ENCODE measurements around the gene SEC22C. TPM values are rescaled to one million over a fixed set of nuclear protein-coding genes. Genes with fewer than 3 reads are reported as not detected.

The SEC22C gene
- total RNA-seq, 1 donor from 2014 or later = 31.5 TPM

GRCh38 chr3:42519568-42519962 is 62.2 kb downstream of the SEC22C start:
- no peak for DNase-seq (ENCODE audit: low spot score)
- intact Hi-C loops (cut with DNase I) = no loop called here

GRCh38 chr3:42518800-42519567 is 62.8 kb downstream of the SEC22C start:
- no peak for DNase-seq (ENCODE audit: low spot score)
- intact Hi-C loops (cut with DNase I) = no loop called here

DNA sequence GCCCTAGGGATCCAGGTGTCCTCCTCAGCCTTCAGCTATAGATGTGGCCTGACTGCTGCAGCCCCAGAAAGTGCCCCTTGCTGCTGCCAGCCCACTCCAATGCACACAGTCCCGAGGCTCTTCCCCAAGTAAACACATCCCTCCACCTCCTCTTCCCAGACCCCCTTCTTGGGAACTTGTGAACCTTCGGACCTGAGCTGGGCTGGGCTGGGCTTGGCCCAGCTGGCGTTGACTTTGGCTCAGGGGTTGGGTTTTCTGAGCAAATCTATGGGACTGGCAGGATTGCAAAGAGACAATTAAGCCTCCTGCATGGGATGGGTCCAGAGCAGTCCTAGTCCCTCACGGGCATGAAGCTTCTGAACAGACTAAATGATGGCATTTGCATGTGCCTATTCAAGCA is 64.7 kb downstream of the SEC22C start:
- intact Hi-C loops (cut with DNase I) = no loop called here
- no peak for DNase-seq (ENCODE audit: low spot score)

DNA sequence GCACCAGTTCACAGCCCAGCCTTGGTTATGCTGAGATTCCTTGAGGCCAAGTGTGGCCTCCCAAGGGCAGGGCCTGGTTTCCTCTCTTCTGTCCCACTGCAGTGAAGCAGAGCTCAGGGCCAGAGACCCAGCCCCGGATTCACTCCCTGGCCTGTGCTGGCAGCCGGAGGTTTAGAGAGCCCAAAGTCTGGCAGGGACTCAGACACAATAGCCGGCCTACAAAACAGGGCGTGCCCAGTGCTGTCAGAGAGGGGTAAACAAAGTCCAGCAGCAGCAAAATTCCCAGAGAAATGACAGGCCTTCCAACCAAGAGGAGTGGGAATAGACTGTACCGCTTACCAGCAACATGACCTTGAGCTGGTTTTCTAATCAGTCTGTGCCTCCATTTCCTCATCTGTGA is 65.3 kb downstream of the SEC22C start:
- no peak for DNase-seq (ENCODE audit: low spot score)
- intact Hi-C loops (cut with DNase I) = no loop called here

DNA sequence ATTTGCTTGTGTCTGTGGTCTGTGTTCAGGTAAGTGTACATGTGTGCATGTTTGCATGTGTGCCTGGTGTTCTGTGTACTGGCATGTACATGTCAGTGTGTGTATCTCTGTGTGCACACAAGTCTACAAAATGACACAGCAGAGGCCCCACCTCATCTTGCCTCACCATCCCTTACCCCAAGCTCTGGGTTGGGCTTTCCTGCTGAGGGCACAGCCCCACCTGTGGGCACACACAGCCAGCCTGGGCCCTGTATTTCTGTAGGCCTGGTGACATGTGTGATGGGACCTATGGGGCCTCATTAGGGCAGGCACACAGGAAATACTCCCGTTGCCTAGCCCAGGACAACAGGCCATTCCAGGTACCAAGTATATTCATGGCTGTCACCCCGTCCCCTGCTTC is 65.8 kb downstream of the SEC22C start:
- intact Hi-C loops (cut with DNase I) = no loop called here
- no peak for DNase-seq (ENCODE audit: low spot score)

DNA sequence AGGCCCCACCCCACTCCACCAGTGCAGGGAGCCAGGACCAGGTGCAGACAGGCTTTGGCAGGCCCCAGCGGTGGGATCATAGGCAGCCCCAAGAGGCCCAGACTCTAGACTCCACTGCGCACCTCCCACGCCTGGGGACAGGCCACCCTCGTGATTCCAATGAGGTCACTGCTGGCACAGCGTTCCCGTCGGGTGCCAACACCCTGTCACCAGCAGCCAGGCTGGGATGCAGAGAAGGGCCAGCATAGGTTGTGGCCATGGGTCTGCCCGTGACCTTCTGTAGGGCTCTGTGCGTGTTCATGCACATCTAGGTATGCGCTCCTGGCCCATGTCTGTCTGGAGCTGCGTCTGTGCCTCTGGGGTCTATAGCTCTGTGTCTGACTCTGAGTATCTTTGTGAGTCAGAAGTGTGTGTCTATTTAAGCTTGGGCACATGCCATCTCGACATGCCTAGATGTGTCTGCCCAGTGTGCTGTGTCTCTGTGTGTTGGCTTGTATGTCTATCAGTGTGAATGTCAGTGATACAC is 66.3 kb downstream of the SEC22C start:
- DNase-seq (ENCODE audit: low spot score) = peak; percentile 89
- intact Hi-C loops (cut with DNase I) = no loop called here

DNA sequence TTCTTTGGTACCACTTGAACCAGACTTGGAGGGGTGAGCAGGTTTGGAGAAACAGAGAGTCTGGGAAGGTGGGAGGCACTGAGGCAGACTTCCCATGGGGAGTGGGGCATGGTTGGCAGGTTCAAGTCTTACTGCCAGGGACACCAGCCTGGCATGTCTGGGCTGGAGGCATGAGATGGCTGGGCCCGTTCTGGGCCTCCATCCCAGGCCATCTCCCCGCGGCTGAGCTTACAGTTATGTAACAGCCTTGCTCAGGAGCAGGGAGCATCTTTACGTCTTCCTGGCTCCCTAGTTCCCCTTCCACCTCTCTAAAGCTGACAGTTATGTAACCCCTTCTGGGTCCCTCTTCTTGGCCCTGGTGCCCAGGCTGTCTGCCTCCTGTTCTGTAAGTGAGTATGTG is 66.9 kb downstream of the SEC22C start:
- intact Hi-C loops (cut with DNase I) = no loop called here
- no peak for DNase-seq (ENCODE audit: low spot score)

GRCh38 chr3:42513521-42513920 is 68.2 kb downstream of the SEC22C start:
- DNase-seq (ENCODE audit: low spot score) = no peak
- intact Hi-C loops (cut with DNase I) = no loop called here

GRCh38 chr3:42513121-42513520 is 68.6 kb downstream of the SEC22C start:
- intact Hi-C loops (cut with DNase I) = no loop called here
- no peak for DNase-seq (ENCODE audit: low spot score)

- intact Hi-C loops (cut with DNase I) = no loop called here
- DNase-seq (ENCODE audit: low spot score) = no peak
Measured at GRCh38 chr3:42511736-42512135, 70.0 kb downstream of the SEC22C start.

- intact Hi-C loops (cut with DNase I) = no loop called here
Measured at GRCh38 chr3:42511201-42511600, 70.6 kb downstream of the SEC22C start.

DNA sequence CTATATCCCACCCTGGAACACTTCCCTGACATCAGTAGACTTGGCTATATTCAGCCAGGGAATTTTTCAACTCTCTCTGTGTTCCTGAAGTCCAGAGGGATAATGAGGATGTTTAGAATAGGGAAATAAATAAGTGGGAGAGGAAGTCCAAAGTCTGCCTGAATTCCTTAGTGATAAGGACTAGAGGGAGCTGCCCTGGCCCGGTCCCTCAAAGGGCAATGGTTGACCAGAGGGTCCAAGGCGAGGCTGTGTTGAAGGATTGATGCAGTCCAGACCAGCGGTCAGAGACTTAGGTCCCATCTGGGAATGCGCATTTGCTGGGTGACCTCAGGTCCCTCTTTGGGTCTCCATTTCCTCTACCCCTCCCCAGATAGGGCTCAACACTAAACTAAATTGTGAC is 71.4 kb downstream of the SEC22C start:
- intact Hi-C loops (cut with DNase I) = no loop called here
- no peak for DNase-seq (ENCODE audit: low spot score)

More at GRCh38 chr3:42511201-42511600, 70.6 kb downstream of the SEC22C start:
- DNase-seq (ENCODE audit: low spot score) = no peak

DNA sequence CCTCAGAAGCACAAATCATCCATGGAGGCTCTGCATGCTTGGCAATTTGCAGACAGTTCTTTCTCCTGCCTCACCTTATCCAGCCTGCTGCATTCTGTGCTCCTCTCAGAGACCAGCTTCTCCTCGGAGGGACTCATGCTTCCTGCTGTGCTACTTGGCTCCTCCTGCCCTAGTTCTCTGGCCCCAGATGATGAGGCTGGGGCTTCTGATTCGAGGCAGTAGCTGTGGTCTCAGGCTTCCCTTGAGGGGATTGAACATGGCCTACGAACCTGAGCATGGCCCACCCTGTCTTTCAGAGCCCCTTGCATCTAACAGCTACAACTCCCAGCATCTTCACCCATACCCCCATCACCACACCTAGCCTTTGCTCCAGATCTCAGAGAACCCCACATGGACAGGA is 72.7 kb downstream of the SEC22C start:
- DNase-seq (ENCODE audit: low spot score) = peak; percentile 67
- intact Hi-C loops (cut with DNase I) = no loop called here

DNA sequence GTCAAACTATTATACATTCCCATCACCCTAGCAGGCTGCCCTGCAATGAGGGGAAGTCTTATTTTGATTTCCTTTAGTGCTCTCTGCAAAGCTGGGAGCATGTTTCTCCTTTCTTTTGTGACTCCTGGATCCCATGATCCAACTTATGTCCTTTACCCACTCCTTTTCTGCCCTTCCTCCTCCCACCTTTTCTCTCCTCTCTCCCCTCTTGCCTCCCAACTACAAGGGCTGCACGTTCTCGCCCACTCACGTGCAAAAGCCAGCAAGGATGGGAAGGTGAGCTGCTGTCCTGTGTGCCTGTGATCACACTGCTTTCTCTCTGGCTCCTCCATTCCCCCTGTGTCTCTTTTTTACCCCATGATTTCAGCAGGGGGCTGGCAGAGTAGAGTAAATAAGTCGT is 73.2 kb downstream of the SEC22C start:
- intact Hi-C loops (cut with DNase I) = no loop called here
- DNase-seq (ENCODE audit: low spot score) = no peak

GRCh38 chr3:42507761-42508335 is 73.9 kb downstream of the SEC22C start:
- DNase-seq (ENCODE audit: low spot score) = peak; percentile 71
- intact Hi-C loops (cut with DNase I) = no loop called here

DNA sequence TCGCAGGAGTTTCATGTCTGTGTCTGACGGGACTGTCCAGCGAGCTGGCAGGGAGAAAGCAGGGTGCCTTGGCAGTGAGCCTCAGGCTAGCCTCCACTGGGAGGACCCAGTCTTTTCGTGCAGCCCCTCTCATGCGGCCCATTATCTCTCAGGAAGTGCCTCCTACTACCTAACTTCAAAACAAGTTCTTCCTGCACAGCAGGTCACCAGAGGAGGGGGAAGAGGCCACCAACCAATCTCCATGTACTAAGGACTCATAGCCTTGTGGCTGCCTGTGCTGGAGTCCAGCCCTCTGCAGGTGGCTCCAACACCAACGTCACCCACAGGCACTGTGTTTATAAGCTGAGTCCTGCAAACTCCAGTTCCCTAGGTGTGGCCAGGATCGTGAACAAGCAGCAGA is 74.5 kb downstream of the SEC22C start:
- intact Hi-C loops (cut with DNase I) = no loop called here
- DNase-seq (ENCODE audit: low spot score) = peak; percentile 49

DNA sequence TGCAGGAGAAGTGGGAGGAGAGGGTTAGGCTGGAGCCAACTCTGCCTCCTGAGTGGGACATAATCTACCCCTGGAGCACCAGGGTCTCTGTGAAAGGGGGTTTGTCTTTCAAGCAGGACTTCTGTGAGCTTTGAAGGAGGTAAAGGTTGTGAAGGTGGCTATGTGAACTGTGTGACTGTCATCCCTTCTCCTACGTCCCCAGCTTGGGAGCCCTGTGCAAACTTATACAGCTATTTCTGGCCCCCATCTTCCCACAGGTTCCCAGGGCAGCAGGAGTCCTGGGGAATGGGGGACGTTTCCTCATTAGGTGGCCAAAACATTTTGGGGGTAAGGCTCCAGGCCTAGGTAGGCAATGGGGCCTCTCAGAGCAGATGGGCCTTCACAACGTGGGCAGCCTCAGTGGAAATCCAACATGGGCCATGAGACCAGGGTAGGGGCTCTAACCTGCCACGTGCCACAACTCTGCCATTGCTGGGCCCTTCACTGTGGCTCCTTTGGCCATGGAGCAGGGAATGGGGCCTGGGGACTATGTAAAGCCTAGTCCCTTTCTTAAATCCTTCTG is 75.8 kb downstream of the SEC22C start:
- peak; percentile 65 for DNase-seq (ENCODE audit: low spot score)
- intact Hi-C loops (cut with DNase I) = no loop called here

DNA sequence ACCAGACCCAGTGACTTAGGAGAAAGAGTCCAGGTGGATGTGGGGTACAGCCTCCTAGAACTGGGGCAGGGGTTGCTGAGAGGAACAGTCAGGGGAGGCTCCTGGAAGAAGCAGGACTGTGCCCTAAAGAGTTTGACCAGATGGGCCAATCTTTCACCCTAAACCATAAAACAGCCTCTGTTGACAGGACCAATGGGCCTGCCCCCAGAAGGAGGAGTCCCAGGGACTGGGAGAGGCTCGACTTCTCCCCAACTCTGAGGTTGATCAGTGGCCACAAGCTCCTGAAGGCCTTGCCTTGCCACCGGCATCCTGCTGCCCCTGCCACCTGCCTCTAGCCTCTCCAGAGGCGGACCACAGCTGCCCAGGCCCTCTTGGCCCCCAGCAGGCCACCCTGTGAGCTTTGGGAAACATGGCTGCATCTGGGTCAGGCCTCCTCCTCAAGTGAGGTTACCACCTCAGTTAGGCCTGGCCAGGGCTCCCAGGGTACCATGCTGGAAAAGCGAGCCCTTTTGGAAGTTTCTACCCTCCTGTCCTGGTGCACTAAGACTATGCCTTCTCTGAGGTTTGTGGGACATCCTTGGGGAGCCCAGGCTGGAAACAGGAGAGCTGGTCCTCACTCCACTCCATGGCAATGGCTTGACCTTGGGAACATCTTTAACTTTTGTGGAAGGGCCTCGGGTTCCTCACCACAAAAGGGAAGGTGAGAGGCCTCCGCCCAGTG is 76.5 kb downstream of the SEC22C start:
- DNase-seq (ENCODE audit: low spot score) = peak; percentile 70
- intact Hi-C loops (cut with DNase I) = no loop called here

DNA sequence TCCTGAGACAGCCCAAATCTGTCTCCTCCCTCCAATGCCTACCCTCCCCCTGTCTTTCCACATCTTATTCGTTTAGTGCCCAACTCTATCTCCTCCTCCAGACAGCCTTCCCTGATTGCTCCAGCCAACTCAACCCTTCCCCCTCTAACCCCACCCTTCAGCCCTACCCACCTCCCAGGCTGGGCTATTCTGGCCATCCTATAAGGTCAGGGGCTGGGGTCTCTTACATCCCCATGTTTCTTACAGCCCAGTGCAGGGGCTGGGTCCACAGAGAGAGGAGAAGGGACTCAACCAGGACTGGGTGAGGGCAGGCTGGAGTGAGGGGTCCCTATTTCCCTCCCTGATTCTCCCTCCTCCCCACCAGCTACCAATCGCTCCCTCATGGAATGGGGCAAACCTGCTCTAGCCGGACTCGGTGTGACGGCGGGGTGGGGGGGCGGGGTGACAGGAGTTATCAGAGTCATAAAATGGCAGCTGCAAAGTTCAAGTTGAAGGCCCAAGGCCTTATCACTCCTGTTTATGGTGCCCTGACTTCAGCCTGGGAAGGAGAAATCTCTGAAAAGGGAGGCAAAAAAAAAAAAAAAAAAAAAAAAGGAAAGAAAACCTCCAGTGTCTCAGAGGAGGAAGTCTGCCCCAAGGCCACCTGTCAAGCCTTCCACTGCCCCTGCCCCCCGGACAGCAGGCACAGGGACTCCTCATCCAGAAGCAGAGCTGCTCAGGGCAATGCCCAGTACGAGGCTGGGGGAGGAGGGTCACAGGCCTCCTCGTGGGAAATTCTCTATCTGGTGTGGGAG is 77.2 kb downstream of the SEC22C start:
- DNase-seq (ENCODE audit: low spot score) = peak; percentile 67
- intact Hi-C loops (cut with DNase I) = no loop called here

GRCh38 chr3:42503957-42504333 is 77.8 kb downstream of the SEC22C start:
- intact Hi-C loops (cut with DNase I) = no loop called here
- peak; percentile 17 for DNase-seq (ENCODE audit: low spot score)
